DOHH2 (cell line): ENCODE data around the gene SLC2A4RG.

Experiments
- CTCF ChIP-seq: fragments of 200-600 bp; sonication (generic); IDR thresholded peaks from one replicate; pipeline ENCODE4 v1.5.1; 2014; ENCODE audit warnings: antibody characterized with exemption, mild to moderate bottlenecking, low read depth, low read length; ENCODE audit not compliant: poor library complexity, severe bottlenecking
- EZH2phosphoT487 ChIP-seq: fragments of 200-600 bp; sonication (generic); IDR thresholded peaks from 2 replicates; pipeline ENCODE4 v1.6.1; 2017; ENCODE audit warnings: borderline replicate concordance, mild to moderate bottlenecking, antibody characterized with exemption, low read length, moderate library complexity, mixed read lengths

DNA sequence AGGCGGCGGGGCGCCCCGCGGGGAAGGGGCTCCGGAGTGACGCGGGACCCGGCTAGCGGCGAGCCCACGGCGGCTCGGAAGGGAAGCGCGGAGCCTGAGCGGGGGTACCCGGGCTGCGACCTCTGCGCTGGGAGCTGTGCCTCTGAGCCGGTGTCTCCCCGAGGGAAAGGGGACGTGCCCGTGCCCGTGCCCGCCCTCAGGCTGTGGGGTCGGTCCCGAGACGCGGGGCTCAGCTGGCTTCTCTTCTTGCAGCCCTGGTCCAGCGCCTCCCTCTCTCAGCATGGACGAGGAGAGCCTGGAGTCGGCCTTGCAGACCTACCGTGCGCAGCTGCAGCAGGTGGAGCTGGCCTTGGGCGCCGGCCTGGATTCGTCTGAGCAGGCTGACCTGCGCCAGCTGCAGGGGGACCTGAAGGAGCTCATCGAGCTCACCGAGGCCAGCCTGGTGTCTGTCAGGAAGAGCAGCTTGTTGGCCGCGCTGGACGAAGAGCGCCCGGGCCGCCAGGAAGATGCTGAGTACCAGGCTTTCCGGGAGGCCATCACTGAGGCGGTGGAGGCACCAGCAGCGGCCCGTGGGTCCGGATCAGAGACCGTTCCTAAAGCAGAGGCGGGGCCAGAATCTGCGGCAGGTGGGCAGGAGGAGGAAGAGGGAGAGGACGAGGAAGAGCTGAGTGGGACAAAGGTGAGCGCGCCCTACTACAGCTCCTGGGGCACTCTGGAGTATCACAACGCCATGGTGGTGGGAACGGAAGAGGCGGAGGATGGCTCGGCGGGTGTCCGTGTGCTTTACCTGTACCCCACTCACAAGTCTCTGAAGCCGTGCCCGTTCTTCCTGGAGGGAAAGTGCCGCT is 31.1 kb upstream of the SLC2A4RG start:
- no peak for TF ChIP-seq CTCF
- TF ChIP-seq EZH2phosphoT487 = no peak
